ENCODE measurements around the gene UBIAD1. TPM values are rescaled to one million over a fixed set of nuclear protein-coding genes. Genes with fewer than 3 reads are reported as not detected.

UBIAD1 gene
- 7.4 and 9.5 TPM in 2 replicates for total RNA-seq

GRCh38 chr1:11272832-11273594 is at the start of gene UBIAD1:
UBIAD1 (plus strand) TSS chr1:11273198; CDS start chr1:11273532, 334 bp downstream.

DNA sequence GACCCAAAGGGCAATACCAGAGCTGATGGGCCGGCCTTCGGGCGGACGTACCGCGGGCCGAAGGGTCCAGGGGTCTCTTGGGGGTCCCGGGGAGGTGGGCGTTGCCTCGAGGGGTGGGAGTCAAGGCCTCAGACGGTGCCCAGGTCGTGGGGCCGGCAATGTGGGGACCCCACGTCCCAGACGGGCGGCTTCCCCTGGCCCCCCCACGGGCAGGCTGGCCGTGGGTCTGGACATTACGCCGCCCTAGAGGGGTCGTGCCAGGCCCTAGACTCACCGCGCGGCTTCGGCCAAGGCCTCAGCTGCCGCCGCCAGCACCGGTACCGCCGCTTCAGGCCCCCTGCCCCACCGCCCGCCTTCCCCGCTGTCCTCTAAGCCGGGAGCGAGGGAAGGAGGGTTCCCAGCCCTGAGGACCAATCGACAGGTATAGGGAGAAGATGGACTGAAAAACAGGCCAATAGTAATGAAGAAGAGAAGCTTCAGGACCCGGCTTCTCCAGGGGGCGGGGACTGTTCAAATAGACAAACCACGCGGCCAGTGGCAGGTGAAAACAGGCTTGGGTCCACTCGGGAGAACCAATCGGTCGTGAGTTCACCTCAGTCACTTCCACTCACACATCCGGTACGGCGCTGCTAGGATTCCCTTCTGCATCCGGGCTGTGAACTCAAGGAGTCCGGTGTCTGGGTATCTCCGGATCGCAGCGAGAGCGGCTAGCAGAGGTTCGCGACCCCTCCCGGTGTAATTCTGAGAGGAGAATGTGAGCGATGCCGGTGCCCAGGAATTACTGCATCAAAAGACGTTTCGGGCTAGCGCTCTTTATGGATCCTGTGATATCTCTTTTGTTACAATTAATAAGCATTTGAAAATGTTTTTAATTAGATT is 10.6 kb upstream of the UBIAD1 start, which contains the start of gene MTOR:
Gene MTOR, minus strand, starts transcription at position 381 of the 879 bp plus-strand sequence. CDS start 3,142 bp downstream, outside the sequence.

Other genes starting within 250 kb of the UBIAD1 start
- gene MASP2, start 226.0 kb upstream of the UBIAD1 start, total RNA-seq = not detected in 2 replicates
- 19.7 and 21.5 TPM in 2 replicates for gene SRM, start 213.2 kb upstream of the UBIAD1 start, total RNA-seq
- gene EXOSC10, start 173.3 kb upstream of the UBIAD1 start, total RNA-seq = 36.1 and 62.9 TPM in 2 replicates
- gene ANGPTL7, start 83.8 kb upstream of the UBIAD1 start, total RNA-seq = 0.33 and 1.5 TPM in 2 replicates
- 37.5 and 49.4 TPM in 2 replicates for gene MTOR, start 10.6 kb upstream of the UBIAD1 start, total RNA-seq
- under 0.01 TPM in 2 replicates for gene DISP3, start 206.0 kb downstream of the UBIAD1 start, total RNA-seq

All from uterine smooth muscle cell (primary cell).